K562 (cell line): ENCODE data around the gene RHBDL3. TPM values are rescaled to one million over a fixed set of nuclear protein-coding genes. Genes with fewer than 3 reads are reported as not detected.

ENCODE experiments used
- polyA plus RNA-seq, 8 experiments: library from polyadenylated mRNA; depleted of rRNA in 4 of 8; stranded (reverse) in 5 of 8; unstranded in 3 of 8; fragments of >200 nt; fragmentation: Nextera tagmentation in 2 of 8; fragmentation: Illumina TruSeq in 1 of 8; extraction: Ambion mirVana in 2 of 8; extraction: Trizol in 1 of 8; gene quantifications; 2 replicates each; pipeline versions ENCODE4 v1.2.1 to v1.2.3, GENCODE V29; 2011 to 2014; ENCODE audit warnings: inconsistent platforms in 1 of 8, missing spikeins in 1 of 8
- total RNA-seq, 7 experiments: library from RNA; depleted of rRNA in 6 of 7; stranded (reverse); fragments of >200 nt in 6 of 7; fragmentation: Illumina TruSeq in 2 of 7; extraction: Trizol in 2 of 7; gene quantifications; 2 replicates each; pipeline versions ENCODE4 v1.2.1 to v1.2.3, GENCODE V29; 2011 to 2021; ENCODE audit warnings: low replicate concordance in 1 of 7
- TF ChIP-seq, protein P1 (sequence below), 2 experiments: fragments of 450-650 bp in 1 of 2; sonication (generic) in 1 of 2; formaldehyde crosslinking in 1 of 2; IDR thresholded peaks; 2 replicates each; pipeline versions ENCODE4 v1.7.1 to v1.9.0; 2016 to 2022; ENCODE audit warnings: inconsistent platforms in 1 of 2, mild to moderate bottlenecking in 1 of 2, missing genetic modification reagents in 1 of 2

RHBDL3 gene
- total and polyA plus RNA-seq, 9 of the 15 experiments (the other 6 are each of a cell fraction or from before 2014, with no cell fraction given), result 0.06 to 0.31 (median 0.09) TPM; not detected in 4

GRCh38 chr17:32241640-32242039 lies 24.0 kb upstream of the RHBDL3 start (continued):
- TF ChIP-seq, protein P1, sequence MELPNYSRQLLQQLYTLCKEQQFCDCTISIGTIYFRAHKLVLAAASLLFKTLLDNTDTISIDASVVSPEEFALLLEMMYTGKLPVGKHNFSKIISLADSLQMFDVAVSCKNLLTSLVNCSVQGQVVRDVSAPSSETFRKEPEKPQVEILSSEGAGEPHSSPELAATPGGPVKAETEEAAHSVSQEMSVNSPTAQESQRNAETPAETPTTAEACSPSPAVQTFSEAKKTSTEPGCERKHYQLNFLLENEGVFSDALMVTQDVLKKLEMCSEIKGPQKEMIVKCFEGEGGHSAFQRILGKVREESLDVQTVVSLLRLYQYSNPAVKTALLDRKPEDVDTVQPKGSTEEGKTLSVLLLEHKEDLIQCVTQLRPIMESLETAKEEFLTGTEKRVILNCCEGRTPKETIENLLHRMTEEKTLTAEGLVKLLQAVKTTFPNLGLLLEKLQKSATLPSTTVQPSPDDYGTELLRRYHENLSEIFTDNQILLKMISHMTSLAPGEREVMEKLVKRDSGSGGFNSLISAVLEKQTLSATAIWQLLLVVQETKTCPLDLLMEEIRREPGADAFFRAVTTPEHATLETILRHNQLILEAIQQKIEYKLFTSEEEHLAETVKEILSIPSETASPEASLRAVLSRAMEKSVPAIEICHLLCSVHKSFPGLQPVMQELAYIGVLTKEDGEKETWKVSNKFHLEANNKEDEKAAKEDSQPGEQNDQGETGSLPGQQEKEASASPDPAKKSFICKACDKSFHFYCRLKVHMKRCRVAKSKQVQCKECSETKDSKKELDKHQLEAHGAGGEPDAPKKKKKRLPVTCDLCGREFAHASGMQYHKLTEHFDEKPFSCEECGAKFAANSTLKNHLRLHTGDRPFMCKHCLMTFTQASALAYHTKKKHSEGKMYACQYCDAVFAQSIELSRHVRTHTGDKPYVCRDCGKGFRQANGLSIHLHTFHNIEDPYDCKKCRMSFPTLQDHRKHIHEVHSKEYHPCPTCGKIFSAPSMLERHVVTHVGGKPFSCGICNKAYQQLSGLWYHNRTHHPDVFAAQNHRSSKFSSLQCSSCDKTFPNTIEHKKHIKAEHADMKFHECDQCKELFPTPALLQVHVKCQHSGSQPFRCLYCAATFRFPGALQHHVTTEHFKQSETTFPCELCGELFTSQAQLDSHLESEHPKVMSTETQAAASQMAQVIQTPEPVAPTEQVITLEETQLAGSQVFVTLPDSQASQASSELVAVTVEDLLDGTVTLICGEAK (IDR thresholded peaks at IDR 0.05), result no peak
- TF ChIP-seq, protein P1 (CRISPR knock-in tag; IDR thresholded peaks at IDR 0.05), result no peak
- TF ChIP-seq, all 486 proteins: peak for 0
